Brain pericyte (primary cell): ENCODE data around the gene AKT3.
"Not testable (repeated sequence)": the region's sequence is repeated elsewhere in the genome, so short reads cannot be mapped to it uniquely, and the experiment has no call there.

Experiments used
- DNase-seq: peaks from one replicate; pipeline ENCODE4 v3.0.0-alpha.2; 2012; ENCODE audit warnings: low read depth, low spot score

AKT3 gene

DNA sequence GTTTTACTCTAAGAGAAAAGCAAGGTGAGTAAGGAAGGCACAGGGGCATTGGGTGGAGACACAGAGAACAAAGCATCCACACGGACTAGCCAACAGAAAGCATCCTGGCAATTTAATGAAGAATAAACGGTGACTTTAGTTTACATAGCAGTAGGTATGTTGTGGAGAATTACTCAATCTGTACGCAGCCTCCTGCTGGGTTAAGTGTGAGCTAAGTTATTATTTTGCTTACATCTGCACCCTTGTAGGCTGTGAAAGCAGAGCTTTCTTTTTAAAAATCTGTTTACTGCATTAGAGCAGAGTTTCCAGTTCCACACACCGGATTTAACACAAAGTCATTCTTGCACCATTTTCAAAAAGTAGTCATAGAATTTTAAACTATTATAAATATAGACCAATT lies 144.5 kb downstream of the AKT3 start:
- no peak for DNase-seq

DNA sequence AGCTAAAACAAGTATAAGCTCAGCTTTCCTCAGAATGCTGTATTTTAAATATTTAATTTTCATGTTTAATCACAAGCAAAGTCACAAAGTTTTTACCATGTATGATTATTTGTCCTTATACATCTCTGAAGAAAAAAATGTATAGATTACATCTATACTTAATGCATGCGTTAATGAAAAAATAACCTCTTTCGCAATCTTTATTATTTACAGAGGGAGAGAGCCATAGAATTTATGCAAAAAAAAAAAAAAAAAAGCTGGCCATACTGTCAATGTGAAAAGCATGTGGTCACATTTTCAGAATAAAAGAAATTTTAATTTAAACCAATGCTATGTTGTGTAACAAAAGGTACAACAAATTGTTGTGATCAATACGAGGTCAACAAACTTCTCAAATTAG lies 148.2 kb downstream of the AKT3 start:
- DNase-seq, result no peak

DNA sequence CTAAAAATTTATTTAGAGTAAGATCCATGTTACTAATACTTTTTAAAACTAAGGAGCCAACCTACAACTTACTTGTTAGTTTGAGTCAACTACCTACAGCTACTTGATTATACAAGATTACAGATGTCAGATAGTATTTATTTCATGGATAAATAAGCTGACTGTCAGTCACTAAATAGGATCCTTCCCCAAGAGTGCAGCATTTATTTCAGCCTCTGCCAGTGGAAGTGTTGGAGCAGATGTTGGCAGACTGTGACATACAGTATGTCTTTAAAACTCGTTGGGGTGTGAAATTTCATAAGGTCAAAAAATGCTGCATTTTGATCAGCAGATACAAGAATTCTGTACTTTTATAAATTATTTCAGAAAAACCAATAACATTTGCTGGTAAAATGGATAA lies 156.2 kb downstream of the AKT3 start:
- no peak for DNase-seq

DNA sequence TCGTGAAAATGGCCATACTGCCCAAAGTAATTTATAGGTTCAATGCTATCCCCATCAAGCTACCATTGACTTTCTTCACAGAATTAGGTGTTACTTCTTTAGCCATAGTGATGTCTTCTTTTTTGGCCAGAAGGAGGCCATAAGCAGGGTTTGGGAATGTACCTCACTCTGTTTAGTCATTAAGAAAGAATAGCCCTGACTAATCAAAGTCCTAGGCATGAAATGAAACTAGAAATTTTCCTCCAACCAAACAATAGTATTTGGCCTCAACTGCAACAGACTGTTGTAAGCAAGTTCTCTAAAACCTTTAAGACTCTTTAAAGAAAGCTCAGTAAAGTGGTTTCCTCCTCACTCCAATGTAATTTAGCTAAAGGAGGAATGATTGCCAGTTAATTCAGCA lies 163.9 kb downstream of the AKT3 start:
- DNase-seq, result no peak

DNA sequence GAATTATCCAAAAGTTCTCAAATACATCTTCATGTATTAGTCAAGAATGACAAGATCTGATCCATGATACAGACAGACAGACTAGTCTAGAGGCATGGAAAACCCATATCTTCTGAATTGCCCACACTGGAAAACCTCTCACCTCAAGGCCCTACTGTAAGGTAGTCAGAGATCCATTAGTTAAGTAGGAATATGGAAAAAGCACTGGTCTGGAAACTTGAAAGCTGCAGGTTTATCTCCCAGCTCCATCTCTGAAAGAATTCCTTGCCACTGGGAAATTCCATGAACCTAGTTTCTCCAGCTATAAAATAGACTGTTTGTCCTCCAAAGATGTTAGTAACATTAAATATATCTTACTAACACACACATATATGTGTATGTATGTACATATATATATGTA lies 169.2 kb downstream of the AKT3 start:
- DNase-seq, result no peak

DNA sequence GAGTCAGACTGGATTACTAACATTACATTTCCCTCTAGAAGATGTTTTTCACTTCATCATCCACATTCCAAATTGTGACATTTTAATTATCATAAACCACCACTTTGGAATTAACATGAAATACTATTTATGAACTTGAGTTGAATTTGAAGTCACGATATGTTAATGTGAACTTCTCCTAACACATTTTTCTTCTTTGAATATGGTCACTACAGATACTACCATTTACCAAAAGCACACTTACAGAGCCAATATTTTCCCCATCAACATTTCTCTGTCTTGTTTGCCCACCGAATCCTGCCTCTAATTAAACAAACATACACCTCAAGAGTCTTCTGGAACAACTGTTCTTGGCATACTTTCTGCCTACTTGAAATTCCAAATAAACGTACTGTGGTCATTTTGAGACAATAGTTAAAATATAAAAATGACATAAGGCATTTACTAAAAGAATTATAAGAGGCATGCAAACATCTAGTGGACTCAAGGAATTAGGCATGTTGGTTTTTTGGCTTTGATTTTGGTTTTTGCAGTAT lies 177.4 kb downstream of the AKT3 start:
- no peak for DNase-seq

DNA sequence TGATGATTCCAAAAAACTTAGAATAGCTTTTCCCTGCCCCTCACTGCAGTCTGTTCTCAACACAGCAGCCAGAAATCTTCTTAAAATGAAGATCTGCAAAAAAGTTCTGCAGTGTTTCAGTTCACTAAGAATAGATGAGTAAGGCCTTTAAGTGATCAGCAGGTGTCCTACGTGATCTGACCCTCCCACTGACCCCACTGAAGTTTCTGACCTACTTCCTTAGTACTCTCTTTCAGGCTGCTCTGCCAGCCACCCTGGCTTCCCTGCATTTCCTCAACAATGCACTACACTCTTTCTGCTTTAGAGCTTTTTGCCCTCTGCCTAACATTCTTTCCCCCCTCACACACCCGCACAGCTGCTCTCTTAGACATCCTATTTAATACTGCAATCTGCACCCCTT lies 182.5 kb downstream of the AKT3 start:
- DNase-seq, result no peak

DNA sequence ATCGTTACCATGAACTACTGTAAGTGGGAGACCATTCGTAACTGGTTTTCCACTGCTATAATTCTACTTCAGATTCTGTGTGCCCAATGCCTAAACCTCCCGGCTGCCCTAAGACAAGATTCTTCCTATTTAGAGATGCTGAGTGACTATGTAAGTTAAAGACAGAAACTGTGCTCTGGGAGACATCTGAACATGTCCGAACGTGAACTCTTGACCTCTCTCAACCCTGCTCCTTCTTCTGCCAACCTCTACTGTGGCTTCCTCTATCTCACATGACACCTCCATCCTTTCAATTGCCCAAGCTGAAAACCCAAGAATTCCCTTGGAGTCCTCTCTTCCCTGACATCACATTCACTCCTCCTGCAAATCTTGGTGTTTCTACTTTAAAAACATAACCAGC lies 182.9 kb downstream of the AKT3 start:
- DNase-seq, result no peak

DNA sequence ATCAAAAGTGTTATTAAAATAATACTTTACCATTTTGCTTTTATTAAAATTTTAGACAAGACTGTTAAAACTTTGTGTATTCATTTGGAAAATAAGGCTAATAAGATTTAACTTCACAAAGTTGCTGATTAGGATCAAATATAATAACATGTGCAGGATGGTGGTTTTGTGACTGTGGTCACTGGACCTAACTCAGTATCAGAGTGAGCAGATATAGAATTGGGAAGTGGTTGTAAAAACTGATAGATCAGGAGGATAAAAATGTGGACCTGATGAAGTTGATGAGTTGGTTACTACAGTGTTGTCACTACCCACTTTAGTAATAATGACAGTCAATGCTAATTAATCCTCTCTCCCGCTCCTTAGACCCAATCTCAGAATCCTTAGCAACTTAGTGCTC lies 186.4 kb downstream of the AKT3 start:
- no peak for DNase-seq

DNA sequence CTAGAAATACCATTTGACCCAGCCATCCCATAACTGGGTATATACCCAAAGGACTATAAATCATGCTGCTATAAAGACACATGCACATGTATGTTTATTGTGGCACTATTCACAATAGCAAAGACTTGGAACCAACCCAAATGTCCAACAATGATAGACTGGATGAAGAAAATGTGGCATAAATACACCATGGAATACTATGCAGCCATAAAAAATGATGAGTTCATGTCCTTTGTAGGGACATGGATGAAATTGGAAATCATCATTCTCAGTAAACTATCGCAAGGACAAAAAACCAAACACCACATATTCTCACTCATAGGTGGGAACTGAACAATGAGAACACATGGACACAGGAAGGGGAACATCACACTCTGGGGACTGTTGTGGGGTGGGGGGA lies 187.9 kb downstream of the AKT3 start:
- not testable (repeated sequence) for DNase-seq

DNA sequence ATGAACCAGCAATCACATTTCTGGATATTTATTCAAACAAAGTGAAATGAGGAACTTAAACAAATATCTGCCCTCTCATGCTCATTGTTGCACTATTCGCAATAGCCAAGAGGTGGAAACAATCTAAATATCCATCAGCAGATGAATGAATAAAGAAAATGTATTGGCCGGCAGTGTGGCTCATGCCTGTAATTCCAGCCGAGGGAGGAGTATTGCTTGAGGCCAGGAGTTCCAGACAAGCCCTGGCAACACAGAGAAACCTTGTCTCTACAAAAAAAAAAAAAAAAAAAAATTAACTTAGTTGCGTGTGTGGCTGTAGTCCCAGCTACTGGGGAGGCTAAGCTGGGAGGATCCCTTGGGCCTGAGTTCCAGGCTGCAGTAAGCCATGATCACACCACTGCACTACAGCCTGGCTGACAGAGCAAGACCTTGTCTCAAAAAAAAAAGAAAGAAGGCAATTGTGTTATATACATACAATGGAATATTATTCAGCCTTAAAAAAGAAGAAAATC lies 191.4 kb downstream of the AKT3 start:
- DNase-seq, result no peak

DNA sequence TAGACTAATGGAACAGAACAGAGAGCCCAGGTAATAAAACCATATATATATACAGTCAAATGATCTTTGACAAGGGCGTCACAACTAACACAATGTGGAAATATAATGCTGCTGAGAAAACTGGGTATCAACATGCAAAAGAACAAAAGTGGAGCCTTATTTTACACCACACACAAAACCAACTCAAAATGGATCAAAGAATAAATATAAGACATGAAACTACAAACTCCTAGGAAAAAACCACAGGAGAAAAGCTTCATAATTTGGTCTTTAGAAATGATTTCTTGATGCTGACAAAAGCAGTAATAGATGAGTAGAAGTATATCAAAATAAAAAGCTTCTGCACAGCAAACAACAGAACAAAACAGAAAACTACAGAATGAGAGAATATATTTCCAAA lies 192.2 kb downstream of the AKT3 start:
- no peak for DNase-seq

DNA sequence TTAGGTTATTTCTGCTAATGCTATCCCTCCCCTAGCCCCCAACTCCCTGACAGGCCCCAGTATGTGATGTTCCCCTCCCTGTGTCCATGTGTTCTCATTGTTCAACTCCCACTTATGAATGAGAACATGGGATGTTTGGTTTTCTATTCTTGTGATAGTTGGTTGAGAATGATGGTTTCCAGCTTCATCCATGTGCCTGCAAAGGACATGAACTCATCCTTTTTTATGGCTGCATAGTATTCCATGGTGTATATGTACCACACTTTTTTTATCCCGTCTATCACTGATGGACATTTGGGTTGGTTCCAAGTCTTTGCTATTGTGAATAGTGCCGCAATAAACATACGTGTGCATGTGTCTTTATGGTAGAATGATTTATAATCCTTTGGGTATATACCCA lies 200.5 kb downstream of the AKT3 start:
- not testable (repeated sequence) for DNase-seq

DNA sequence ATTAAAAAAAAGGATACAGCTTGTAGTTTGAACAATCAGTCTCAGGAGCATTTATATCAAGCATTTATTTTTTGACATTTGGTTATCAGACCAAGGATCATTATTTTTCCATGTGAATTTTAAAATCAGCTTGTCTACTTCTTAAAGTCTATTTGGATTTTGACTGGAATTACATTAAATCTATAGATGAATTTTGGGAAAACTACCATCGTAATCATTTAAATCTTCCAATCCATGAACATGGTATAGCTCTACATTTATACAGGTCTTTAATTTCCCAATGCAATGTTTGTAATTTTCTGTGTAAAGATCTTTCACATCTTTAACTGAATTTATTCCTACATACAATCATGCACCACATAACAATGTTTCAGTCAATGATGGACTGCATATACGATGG lies 203.2 kb downstream of the AKT3 start:
- DNase-seq, result no peak

DNA sequence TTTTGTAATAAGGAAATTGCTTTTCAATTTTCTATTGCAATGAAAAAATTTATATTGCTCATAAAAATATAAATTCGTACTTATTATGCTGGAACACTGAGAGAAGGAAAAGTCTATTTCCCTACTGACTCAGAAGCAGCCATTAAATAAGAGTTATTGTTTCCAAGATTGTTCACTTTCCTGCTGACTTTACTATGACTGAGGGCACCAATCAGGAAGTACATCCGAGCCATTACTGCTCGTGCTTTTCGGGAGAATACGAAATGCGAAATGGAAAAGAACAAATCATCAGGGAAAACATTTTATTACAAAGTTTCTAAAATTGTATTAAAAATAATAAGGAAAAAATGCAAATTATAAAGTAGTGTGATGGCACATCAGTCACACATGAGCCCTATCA lies 204.8 kb downstream of the AKT3 start:
- DNase-seq, result no peak

DNA sequence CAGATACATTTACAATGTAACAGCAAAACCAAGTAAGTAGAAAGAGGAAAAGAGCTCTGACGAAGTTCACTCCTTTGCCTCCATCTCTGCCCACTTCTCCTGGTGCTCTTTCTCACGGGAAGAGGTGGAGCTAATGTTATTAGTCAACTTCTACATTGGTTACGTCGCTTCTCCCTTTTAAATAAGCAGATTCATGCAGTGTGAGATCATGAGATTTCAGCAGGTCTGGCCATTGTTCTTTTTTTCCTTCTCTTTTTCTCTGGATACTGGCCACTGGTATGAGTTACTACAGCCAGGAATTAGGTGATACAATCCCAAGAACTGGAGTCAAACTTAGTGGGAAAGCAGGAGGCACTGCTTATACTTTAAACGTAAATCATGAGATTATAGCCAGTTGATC lies 207.1 kb downstream of the AKT3 start:
- DNase-seq, result no peak

DNA sequence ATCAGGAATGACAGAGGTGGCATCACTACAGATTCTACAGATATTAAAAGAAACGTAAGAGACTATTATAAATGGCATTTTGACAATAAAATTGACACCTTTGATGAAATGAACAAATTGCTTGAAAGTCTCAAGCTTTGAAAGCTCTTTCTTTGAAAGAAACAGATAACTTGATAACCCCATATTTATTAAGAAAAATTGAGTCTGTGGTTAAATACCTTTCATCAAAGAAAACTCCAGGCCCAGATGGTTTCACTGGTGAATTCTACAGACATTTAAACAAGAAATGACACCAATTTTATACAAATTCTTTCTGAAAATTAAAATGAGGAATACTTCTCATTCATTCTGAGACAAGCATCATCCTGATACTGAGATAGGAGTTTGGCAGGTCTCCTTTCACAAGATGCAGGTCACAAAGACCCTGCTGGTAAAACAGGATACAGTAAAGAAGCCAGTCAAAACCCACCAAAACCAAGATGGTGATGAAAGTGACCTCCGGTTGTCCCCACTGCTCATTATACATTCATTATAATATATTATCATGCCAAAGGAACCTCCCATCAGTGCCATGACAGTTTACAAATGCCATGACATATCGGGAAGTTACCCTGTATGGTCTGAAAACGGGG lies 210.9 kb downstream of the AKT3 start:
- DNase-seq, result no peak

DNA sequence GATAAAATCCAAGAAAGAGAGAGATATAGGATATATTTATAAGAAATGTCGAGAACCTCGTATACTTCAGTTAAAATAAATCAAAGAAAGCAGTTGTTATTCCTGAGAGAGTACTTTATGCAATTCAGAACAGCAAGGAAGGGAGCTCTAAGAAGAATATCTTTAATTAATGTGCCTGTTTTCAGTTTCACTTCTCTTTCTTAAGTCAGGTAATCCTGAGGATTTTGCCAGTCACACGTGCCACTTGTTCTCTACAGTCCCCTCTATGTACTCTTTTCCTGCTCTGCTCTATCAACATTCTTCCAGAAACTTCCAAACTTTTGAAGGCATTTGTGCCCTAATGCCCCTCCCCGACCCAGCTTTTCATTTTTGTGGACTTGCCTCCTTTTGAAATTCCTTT lies 211.9 kb downstream of the AKT3 start:
- no peak for DNase-seq

DNA sequence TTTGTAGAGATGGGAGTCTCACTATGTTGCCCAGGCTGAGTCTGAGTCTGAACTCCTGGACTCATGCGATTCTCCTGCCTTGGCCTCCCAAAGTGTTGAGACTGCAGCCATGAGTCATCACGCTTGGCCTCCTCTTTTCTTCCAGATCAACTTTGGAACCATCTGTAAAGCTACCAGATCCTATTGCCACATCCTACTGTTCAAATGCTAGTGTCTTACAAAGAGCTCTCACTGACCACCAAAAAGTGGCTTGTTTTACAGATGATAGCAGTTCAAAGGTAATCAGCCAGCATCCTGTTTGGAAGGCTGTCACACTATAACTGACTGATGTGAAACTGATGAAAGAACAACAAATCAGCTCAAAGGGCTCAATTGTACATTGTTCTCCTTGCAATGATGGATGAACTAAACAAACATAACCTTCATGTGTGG lies 221.6 kb downstream of the AKT3 start:
- DNase-seq, result no peak

DNA sequence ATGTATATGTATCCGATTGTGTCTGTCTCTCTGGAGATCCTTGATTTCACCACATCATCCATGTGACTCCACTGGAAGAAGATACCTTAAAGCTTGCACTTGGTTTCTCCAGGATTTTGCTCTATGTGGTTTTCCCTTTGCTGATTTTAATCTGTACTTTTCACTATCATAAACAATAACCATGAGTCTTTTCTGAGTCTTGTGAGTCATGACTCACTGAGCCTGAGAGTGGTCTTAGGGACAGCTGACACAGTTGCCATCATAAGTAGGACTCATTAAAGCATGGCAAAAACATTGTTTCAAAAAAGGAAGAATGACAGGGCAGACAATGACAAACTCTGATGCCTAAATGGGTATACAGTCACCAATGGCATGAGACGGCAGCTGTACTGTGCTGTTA lies 226.2 kb downstream of the AKT3 start:
- DNase-seq, result no peak

DNA sequence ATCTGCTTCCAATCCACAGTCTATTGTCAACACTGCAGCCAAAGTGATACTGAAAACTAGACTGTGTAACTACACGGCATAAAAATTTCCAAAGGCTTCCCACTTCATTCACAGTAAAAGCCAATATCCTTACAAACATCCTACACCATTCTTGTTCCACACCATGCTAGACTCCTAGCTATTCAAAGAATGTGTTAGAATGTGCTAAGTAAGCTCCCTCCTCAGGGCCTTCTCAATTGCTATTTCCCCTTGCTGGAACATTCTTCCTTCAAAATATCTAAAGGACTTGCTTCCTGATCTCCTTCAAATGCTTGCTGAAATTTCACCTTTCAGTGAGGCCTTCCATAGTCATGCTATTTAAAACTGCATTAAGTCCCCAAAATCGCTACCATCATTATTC lies 228.1 kb downstream of the AKT3 start:
- no peak for DNase-seq

DNA sequence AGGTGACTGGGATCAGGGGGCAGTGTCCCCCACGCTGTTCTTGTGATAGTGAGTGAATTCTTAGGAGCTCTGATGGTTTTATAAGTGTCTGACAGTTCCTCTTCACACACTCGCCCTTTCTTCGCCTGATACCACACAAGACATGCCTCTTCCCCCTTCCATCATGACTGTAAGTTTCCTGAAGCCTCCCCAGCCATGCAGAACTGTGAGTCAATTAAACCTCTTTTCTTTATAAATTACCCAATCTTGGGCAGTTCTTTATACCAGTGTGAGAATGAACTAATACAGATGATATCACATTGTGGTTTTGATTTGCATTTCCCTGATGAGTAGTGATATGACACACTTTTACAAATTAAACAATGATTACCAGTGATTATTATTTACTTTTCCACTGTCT lies 229.9 kb downstream of the AKT3 start:
- DNase-seq, result no peak

DNA sequence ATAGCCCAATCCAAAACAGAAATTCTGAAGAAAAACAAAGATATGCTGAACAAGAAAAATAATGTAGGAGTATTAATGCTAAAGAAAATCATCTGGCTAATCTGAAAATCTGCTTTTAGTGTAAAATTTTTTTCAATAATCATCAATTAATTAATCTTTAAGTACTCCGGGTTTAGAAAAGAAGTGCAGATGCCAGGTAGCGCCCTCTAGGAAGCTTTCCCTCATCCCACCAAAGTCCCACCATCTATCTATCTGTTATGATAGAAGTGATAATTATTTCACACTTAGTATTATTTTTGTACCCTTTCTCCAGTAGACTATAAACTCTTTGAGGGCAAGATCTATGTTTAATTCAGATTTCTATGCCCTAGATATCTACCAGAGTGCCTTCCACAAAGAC lies 240.3 kb downstream of the AKT3 start:
- DNase-seq, result no peak

DNA sequence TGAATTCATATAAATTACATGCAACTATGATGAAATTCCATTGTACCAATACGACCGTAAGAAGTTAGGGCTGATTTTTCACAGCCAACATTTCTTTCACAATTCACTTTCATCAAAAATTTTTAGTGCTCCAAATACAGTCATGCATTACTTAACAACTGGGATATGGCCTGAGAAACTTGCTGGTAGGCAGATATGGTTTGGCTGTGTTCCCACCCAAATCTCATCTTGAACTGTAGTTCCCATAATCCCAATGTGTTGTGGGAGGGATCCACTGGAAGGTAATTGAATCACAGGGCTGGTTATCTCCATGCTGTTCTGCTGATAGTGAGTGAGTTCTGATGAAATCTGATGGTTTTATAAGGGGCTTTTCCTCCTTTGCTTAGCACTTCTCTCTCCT lies 244.4 kb downstream of the AKT3 start:
- DNase-seq, result no peak
